Left lobe of liver (tissue), 2 donors: Measurements from ENCODE around the gene RAC2. TPM values are rescaled to one million over a fixed set of nuclear protein-coding genes. Genes with fewer than 3 reads are reported as not detected.

Source experiments
- ATAC-seq: fragments of 200-7000 bp; cut with Tn5 transposase; one replicate; pipeline ENCODE4 v1.9.1; 2020; ENCODE audit warnings: mild to moderate bottlenecking, moderate library complexity
- DNase-seq: peaks from one replicate; pipeline ENCODE4 v3.0.0-alpha.2; 2020; ENCODE audit warnings: low spot score
- total RNA-seq: library from RNA; stranded (reverse); gene quantifications from one replicate; pipeline ENCODE4 v1.2.1, GENCODE V29; 2021
- donor health status: DM: no; HTN: no; CAD: no; lungs with moderate emphysema.
- donor health status: DM: no; HTN: yes; CAD: no.

The RAC2 gene
- 4.5 TPM for total RNA-seq

- DNase-seq, result peak; percentile 60
- ATAC-seq, result peak; percentile 69
Measured at GRCh38 chr22:37244114-37244921, at the start of gene RAC2. TSS of gene RAC2 (minus strand) at chr22:37244269. CDS start at chr22:37244148, 121 bp downstream.

- ATAC-seq (no peak), DNase-seq (no peak)
Measured at GRCh38 chr22:37293172-37293571, 49.1 kb upstream of the RAC2 start.

DNA sequence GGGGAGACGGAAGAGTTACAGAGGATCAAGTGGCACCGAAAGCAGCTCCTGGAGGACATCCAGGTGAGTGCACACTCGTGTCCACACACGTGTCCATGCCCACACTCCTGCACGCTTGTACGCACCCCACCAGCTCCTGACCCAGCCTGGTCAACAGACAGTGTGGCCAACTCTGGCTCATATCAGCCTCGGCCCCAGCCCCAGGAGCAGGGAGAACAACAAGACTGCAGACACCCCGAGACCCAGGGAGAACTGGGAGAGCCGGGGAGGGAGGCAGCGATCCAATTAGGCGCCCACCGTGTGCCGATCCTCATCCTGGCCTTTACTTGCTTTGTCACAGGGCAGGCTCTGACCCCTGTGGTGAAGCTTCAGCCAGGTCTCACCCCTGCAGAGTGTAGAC is 48.6 kb upstream of the RAC2 start:
- ATAC-seq (no peak), DNase-seq (no peak)

GRCh38 chr22:37291559-37292298 is 47.7 kb upstream of the RAC2 start:
- no peak for DNase-seq
- ATAC-seq, result no peak

DNA sequence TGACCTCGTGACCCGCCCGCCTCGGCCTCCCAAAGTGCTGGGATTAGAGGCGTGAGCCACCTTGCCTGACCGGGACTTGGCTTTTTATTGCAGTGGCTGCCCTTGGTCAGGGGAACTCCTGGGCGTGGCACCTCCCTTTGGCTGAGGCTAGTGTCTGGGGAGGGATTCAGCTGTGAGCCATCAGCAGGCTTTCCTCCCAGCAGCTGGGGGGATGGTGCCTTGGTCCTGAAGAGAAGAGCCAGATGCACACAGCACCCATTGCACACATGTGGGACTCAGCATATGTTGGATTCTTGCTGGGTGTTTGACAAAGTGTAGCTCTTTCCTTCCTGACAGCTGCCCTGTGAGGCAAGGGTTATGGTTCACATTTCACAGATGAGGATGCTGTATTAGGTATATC is 46.7 kb upstream of the RAC2 start:
- ATAC-seq (no peak), DNase-seq (no peak)

DNA sequence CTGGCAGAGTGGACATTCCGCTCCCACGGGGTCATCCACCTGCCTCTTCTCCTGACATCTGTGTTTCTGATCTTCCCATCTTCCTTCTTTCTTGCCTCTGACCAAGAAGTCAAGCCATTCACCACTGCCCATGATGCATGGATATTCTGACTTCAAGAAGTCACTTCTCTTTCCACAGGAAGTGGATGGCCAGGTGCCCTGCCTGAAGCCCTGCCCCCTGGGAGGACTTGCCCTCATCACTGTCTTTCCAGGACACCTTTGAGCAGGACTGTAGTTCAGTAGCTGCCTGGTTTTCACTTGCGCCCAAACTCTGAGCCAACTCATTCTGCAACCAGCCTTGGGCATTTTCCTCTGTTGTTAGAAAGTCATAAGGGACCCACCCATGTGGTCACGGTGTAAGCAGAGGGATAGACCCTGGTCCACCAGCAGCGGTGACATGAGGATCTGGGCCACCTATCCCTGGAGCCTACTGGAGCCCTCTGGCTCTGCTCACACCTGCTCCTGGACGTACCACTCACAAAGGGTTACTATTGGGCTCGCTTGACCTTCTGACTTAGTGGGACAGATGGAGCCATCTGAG is 45.2 kb upstream of the RAC2 start:
- DNase-seq (no peak), ATAC-seq (no peak)

- DNase-seq (no peak), ATAC-seq (no peak)
Measured at GRCh38 chr22:37288521-37288920, 44.5 kb upstream of the RAC2 start.

GRCh38 chr22:37287550-37287951 is 43.5 kb upstream of the RAC2 start:
- no peak for ATAC-seq

GRCh38 chr22:37285937-37286336 is 41.9 kb upstream of the RAC2 start:
- ATAC-seq, result no peak
- no peak for DNase-seq

More at GRCh38 chr22:37287550-37287951, 43.5 kb upstream of the RAC2 start:
- no peak for DNase-seq

- DNase-seq (no peak), ATAC-seq (peak; percentile 68)
Measured at GRCh38 chr22:37284805-37285355, 40.8 kb upstream of the RAC2 start.

DNA sequence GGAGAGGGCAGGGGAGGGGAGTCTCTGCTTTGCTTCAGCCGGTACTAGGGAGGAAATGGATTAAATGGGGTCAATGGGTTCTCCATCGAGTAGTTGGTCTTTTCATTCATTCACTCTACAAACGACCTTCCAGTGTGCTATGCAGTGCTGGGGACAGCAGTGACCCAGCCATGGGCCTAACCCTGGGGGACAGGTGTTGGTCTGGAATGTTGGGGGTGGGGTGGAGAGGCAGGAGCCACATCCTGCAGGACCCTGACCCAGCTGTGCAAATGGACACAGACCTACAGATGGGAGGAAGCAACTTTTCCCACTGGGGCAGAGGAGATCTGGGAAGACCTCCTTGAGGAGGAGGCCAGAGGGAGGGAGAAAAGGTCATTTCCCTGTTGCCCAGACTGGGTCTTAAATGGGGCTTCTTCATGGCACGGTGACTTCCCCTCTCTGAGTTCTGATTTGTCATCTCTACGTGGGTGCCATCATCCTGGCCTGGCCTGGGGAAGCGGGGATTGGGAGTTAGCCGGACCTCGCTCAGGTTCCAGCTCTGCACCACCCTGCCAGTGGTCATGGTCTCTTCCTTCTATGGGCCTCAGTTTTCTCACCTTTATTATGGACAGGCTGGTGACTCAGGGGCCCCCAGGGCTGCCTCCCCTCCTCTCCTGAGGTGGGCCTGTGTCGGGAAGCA is 40.2 kb upstream of the RAC2 start:
- ATAC-seq (peak; percentile 10), DNase-seq (no peak)

GRCh38 chr22:37283393-37283937 is 39.4 kb upstream of the RAC2 start:
- ATAC-seq (no peak), DNase-seq (no peak)

GRCh38 chr22:37282385-37282677 is 38.3 kb upstream of the RAC2 start, which contains the start of gene CYTH4:
TSS of gene CYTH4 (plus strand) at chr22:37282508. CDS start at chr22:37282570, 62 bp downstream.
- no peak for DNase-seq

DNA sequence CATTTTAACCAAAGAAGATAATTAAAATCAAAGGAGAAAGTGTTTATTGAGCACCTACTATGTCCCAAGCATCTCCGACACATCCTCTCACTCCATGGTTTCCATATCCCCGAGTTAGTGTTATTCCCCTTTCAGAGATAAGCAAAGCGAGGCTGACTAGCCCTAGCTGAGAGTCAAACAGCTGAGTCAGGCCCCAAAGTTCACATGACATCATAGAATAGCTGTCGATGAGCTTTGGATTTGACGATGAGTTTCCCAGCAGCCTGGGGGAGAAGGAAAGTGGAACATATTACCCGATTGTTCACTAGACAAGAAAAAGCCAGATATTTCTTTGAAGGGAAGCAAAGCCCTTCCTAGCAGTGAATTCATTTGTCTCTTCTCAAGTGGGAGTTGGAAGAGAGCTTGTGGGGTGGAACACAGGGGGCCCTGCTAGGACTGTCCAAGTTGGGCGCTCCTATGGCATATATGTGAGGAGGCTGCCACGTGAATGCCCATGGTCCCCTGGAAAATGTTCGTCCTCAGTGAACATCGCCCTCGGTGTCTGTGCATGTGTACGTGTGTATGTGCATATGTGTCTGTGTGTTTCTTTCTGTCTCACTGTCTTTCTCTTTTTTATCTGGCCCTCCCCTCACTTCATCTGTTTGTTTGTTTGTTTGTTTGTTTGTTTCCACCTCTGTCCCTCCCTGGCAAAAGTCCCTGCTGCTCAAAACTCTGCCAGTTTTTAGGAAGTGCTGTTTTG is 37.7 kb upstream of the RAC2 start:
- DNase-seq (no peak), ATAC-seq (no peak)

More at GRCh38 chr22:37282385-37282677, 38.3 kb upstream of the RAC2 start, which contains the start of gene CYTH4:
- ATAC-seq, result peak; percentile 52

DNA sequence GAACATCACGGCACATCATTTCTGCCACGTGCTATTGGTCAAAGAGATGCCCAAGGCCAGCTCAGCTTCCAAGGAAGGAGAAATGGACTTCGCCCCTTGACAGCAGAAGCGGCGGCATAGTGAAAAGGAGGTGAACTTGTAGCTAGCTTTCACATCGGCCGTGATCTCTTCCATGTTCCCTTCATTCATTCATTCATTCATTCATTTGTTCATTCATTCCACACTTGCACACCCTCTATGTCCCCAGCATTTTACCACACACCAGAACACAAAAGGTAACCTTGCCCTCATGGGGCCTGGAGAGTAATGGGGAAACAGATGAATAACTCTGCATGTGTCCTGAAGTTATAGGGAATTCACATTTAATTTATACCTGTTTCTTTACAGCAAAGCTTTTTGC is 37.1 kb upstream of the RAC2 start:
- DNase-seq, result no peak

DNA sequence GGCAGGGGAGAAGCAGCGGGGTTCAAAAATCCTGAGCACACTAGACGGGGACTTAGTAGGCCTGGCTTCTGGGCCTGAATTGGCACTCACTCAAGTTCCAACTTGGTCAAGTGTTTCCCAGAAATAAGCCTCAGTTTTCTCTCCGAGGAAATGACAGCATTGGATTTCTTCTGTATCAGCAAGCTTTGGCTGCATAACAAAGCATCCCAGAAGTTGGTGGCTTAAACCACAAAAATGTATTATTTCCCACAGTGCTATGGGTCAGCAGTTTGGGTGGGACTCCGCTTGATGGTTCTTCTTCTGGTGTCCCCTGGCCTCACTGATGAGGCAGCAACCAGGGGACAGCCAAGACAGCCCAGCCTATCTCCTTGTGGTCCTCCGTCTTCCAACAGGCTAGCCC is 36.6 kb upstream of the RAC2 start:
- DNase-seq (no peak), ATAC-seq (no peak)

More for the DNA sequence above, 37.1 kb upstream of the RAC2 start:
- no peak for ATAC-seq

- ATAC-seq, result no peak
- DNase-seq, result no peak
Measured at GRCh38 chr22:37279331-37280181, 35.5 kb upstream of the RAC2 start.

- no peak for DNase-seq
- ATAC-seq, result no peak
Measured at GRCh38 chr22:37278261-37278660, 34.2 kb upstream of the RAC2 start.

DNA sequence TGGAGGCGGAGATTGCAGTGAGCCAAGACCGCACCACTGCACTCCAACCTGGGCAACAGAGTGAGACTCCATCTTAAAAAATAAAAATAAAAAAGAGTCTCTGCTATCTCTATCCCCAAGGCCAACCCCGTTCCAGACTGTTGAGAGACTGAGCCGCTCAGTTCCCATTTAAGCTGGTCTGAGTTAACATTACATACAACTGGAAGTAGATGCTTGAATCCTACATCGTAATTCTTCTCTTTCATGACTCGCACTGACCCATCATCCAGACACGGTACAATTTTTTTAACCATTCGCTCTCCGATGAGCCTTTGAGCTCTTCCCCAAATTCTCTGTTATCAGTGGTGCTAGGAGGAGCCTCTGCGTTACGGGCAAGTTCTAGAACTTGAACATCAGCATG is 33.3 kb upstream of the RAC2 start:
- no peak for ATAC-seq
- DNase-seq, result no peak
